Measurements from ENCODE around the gene CELSR1.

DNA sequence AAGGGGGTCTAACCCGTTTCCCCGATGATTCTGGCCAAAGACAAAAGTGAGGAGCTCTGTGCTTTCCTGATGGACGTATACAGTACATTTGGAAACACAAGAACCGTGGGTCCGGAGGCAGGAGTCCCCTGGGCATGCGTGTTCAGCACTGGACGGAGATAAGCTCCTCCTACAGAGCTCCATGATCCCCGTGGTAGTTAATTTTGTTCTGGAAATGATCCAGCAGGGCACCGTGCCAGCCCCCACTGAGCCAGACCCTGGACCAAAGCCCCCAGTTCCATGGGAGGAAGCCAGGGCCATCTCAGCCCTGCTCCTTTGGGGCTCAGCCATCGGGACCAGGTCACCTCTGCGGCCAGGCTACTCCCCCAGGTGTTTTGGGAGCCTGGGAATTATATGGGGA lies 118.6 kb downstream of the CELSR1 start:
- TF ChIP-seq, protein P1, sequence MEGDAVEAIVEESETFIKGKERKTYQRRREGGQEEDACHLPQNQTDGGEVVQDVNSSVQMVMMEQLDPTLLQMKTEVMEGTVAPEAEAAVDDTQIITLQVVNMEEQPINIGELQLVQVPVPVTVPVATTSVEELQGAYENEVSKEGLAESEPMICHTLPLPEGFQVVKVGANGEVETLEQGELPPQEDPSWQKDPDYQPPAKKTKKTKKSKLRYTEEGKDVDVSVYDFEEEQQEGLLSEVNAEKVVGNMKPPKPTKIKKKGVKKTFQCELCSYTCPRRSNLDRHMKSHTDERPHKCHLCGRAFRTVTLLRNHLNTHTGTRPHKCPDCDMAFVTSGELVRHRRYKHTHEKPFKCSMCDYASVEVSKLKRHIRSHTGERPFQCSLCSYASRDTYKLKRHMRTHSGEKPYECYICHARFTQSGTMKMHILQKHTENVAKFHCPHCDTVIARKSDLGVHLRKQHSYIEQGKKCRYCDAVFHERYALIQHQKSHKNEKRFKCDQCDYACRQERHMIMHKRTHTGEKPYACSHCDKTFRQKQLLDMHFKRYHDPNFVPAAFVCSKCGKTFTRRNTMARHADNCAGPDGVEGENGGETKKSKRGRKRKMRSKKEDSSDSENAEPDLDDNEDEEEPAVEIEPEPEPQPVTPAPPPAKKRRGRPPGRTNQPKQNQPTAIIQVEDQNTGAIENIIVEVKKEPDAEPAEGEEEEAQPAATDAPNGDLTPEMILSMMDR (IDR thresholded peaks at IDR 0.05) = no peak
- no peak for TF ChIP-seq POLR2A (IDR thresholded peaks at IDR 0.05)

Data from lower leg skin (tissue), 3 donors.